WTC11 (cell line): ENCODE data around the gene F11R. TPM values are rescaled to one million over a fixed set of nuclear protein-coding genes. Genes with fewer than 3 reads are reported as not detected.
"Not testable (repeated sequence)": the region's sequence is repeated elsewhere in the genome, so short reads cannot be mapped to it uniquely, and the experiment has no call there.

Experiments used
- ATAC-seq: fragments of 200-7000 bp; cut with Tn5 transposase; 2 replicates; pipeline ENCODE4 v1.10.0; 2021; ENCODE audit warnings: mild to moderate bottlenecking, moderate library complexity
- CTCF ChIA-PET: fragments of 300-600 bp; sonication (Branson Sonifier 250); formaldehyde crosslinking; loops from one replicate; lab custom pipeline; 2021; ENCODE audit warnings: antibody characterized with exemption; lab: Charles Lee
- POLR2A ChIA-PET: fragments of 350-600 bp; sonication (Branson Sonifier 250); formaldehyde crosslinking; loops from one replicate; lab custom pipeline; 2021; ENCODE audit warnings: antibody characterized with exemption; lab: Charles Lee
- DNase-seq: peaks from one replicate; pipeline ENCODE4 v3.0.0; 2021; ENCODE audit warnings: low spot score
- H3K27ac Mint-ChIP-seq: 2 replicates; pipeline ENCODE4 v1.8.0; 2021; ENCODE audit warnings: mixed read lengths
- H3K27me3 Mint-ChIP-seq: 2 replicates; pipeline ENCODE4 v1.8.0; 2021; ENCODE audit warnings: low read depth, mild to moderate bottlenecking, moderate library complexity, mixed read lengths
- H3K36me3 Mint-ChIP-seq: 2 replicates; pipeline ENCODE4 v1.8.0; 2021; ENCODE audit warnings: mixed read lengths
- H3K4me1 Mint-ChIP-seq: 2 replicates; pipeline ENCODE4 v1.8.0; 2022; ENCODE audit warnings: mixed read lengths
- H3K4me3 Mint-ChIP-seq: 2 replicates; pipeline ENCODE4 v1.8.0; 2021; ENCODE audit warnings: mild to moderate bottlenecking, moderate library complexity, mixed read lengths
- H3K9me3 Mint-ChIP-seq: 2 replicates; pipeline ENCODE4 v1.8.0; 2021; ENCODE audit warnings: mixed read lengths
- CREM ChIP-seq: sonication (generic); formaldehyde crosslinking; IDR thresholded peaks from 2 replicates; pipeline ENCODE4 v1.8.1; 2022; ENCODE audit warnings: mild to moderate bottlenecking, missing genetic modification reagents, moderate library complexity
- ERG ChIP-seq: fragments of 250-450 bp; sonication (Bioruptor Pico); IDR thresholded peaks from 2 replicates; pipeline ENCODE4 v1.8.0; 2021; ENCODE audit warnings: mild to moderate bottlenecking
- ETV6 ChIP-seq: sonication (generic); formaldehyde crosslinking; IDR thresholded peaks from 2 replicates; pipeline ENCODE4 v1.8.1; 2022; ENCODE audit warnings: mild to moderate bottlenecking, missing genetic modification reagents
- GRHL2 ChIP-seq: fragments of 250-450 bp; sonication (Bioruptor Pico); IDR thresholded peaks from 2 replicates; pipeline ENCODE4 v1.8.0; 2022; ENCODE audit warnings: mild to moderate bottlenecking, moderate library complexity; ENCODE audit not compliant: insufficient replicate concordance, severe bottlenecking
- TCF7 ChIP-seq: sonication (generic); formaldehyde crosslinking; IDR thresholded peaks from 2 replicates; pipeline ENCODE4 v1.8.0; 2022; ENCODE audit warnings: mild to moderate bottlenecking, low read depth, missing genetic modification reagents, moderate library complexity
- TP53 ChIP-seq: sonication (generic); formaldehyde crosslinking; IDR thresholded peaks from 2 replicates; pipeline ENCODE4 v1.8.1; 2023; ENCODE audit warnings: mild to moderate bottlenecking, missing genetic modification reagents
- ZNF512 ChIP-seq: sonication (generic); formaldehyde crosslinking; IDR thresholded peaks from 2 replicates; pipeline ENCODE4 v1.8.1; 2022; ENCODE audit warnings: missing genetic modification reagents, borderline replicate concordance
- total RNA-seq: library from RNA; stranded (reverse); gene quantifications from 3 replicates; pipeline ENCODE4 v1.2.3, GENCODE V29; 2021

Gene F11R
- total RNA-seq, 1 experiment from 2014 or later, result 202 TPM

DNA sequence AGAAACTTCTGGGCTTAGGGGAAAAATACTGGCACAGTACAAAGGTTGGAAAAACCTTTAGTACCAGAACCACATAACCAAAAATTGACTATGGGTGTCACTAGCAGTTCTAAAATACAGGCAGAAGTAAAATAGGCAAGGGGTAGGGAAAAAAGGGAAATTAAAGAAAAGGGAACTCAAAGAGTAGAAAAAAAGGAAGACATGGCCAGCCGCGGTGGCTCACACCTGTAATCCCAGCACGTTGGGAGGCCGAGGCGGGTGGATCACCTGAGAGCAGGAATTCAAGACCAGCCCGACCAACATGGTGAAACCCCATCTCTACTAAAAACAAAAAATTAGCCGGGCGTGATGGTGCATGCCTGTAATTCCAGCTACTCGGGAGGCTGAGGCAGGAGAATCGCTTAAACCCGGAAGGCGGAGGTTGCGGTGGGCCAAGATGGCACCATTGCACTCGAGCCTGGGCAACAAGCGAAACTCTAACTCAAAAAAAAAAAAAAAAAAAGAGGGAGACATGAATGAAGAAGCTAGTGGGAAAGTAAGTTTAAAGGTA is 1.8 kb downstream of the F11R start:
- Mint-ChIP-seq H3K27ac (peak overlapping the region; percentile 100), H3K4me3 (peak overlapping the region; percentile 87)
- POLR2A ChIA-PET, result interaction anchor here (1.4 kb wide), 1 partner anchor 26 kb away, joined by 5 read pairs; the partner anchor contains the start of gene USF1

GRCh38 chr1:161018631-161018930 is 2.4 kb downstream of the F11R start:
- no peak for DNase-seq
- ATAC-seq, result no peak
- no peaks in the 10 kb centered on the region for H3K9me3 Mint-ChIP-seq
- no peaks in the 10 kb centered on the region for H3K27me3 Mint-ChIP-seq
- peaks cover 58% of the 10 kb centered on the region for H3K4me1 Mint-ChIP-seq
- CTCF ChIA-PET, result interaction anchor here (0.6 to 1.6 kb wide), 7 partner anchors 20 to 79 kb away, joined by 3 to 8 read pairs (median 6); partner anchors contain the start of genes ITLN2, KLHDC9, TSTD1 and USF1
- POLR2A ChIA-PET, result interaction anchor here (1.4 kb wide), 1 partner anchor 27 kb away, joined by 5 read pairs; the partner anchor contains the start of gene USF1
- peak overlapping the region; percentile 100 for H3K27ac Mint-ChIP-seq
- H3K4me3 Mint-ChIP-seq, result peak overlapping the region; percentile 87
- H3K36me3 Mint-ChIP-seq, result peaks cover 6% of the 10 kb centered on the region; the same call in 1 of the 2 replicates
- TF ChIP-seq GRHL2 (CRISPR knock-in tag), result no peak
- no peak for TF ChIP-seq TP53 (CRISPR knock-in tag)
- TF ChIP-seq ETV6 (CRISPR knock-in tag), result no peak

More for the DNA sequence above, 1.8 kb downstream of the F11R start:
- H3K9me3 Mint-ChIP-seq, H3K36me3 Mint-ChIP-seq, H3K27me3 Mint-ChIP-seq, ATAC-seq, DNase-seq: not testable (repeated sequence)
- CTCF ChIA-PET, result interaction anchor here (1.3 to 1.6 kb wide), 4 partner anchors 19 to 79 kb away, joined by 3 to 8 read pairs (median 6); partner anchors contain the start of genes KLHDC9 and TSTD1
- H3K4me1 Mint-ChIP-seq, result peaks cover 52% of the 10 kb centered on the region

- H3K4me1 Mint-ChIP-seq, result peaks cover 64% of the 10 kb centered on the region
- ChIA-PET POLR2A (interaction anchor here (1.4 kb wide), 1 partner anchor 27 kb away, joined by 5 read pairs; the partner anchor contains the start of gene USF1), CTCF (interaction anchor here (0.6 to 1.6 kb wide), 7 partner anchors 20 to 80 kb away, joined by 3 to 8 read pairs (median 6); partner anchors contain the start of genes ITLN2, KLHDC9, TSTD1 and USF1)
Observed at GRCh38 chr1:161017756-161018630, 3.0 kb downstream of the F11R start.

DNA sequence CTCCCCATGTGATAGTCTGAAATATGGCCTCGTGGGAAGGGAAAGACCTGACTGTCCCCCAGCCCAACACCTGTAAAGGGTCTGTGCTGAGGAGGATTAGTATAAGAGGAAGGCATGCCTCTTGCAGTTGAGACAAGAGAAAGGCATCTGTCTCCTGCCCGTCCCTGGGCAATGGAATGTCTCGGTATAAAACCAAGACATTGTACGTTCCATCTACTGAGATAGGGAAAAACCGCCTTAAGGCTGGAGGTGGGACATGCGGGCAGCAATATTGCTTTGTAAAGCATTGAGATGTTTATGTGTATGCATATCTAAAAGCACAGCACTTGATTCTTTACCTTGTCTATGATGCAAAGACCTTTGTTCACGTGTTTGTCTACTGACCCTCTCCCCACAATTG is 3.8 kb downstream of the F11R start:
- H3K27me3 Mint-ChIP-seq, POLR2A ChIA-PET, H3K9me3 Mint-ChIP-seq, H3K36me3 Mint-ChIP-seq, DNase-seq, ATAC-seq, CTCF ChIA-PET: not testable (repeated sequence)
- Mint-ChIP-seq H3K27ac (peak overlapping the region; percentile 100), H3K4me1 (peaks cover 66% of the 10 kb centered on the region), H3K4me3 (peak overlapping the region; percentile 87)

More at GRCh38 chr1:161017756-161018630, 3.0 kb downstream of the F11R start:
- Mint-ChIP-seq H3K36me3 (peaks cover 6% of the 10 kb centered on the region; the same call in 1 of the 2 replicates), H3K9me3 (no peaks in the 10 kb centered on the region), H3K4me3 (peak overlapping the region; percentile 87), H3K27ac (peak overlapping the region; percentile 100)
- DNase-seq, result no peak
- ATAC-seq, result no peak
- TF ChIP-seq CREM (CRISPR knock-in tag) (no peak), ERG (CRISPR knock-in tag) (no peak), TCF7 (CRISPR knock-in tag) (no peak), ETV6 (CRISPR knock-in tag) (no peak), ZNF512 (no peak)
- TF ChIP-seq, all 79 proteins: peak for 0
- no peaks in the 10 kb centered on the region for H3K27me3 Mint-ChIP-seq

- Mint-ChIP-seq H3K4me1 (peaks cover 66% of the 10 kb centered on the region), H3K27ac (peak overlapping the region; percentile 98), H3K4me3 (peak overlapping the region; percentile 35; the same call in 1 of the 2 replicates)
- H3K36me3 Mint-ChIP-seq, H3K9me3 Mint-ChIP-seq, POLR2A ChIA-PET, ATAC-seq, H3K27me3 Mint-ChIP-seq, DNase-seq, CTCF ChIA-PET: not testable (repeated sequence)
Observed at GRCh38 chr1:161016683-161017082, 4.3 kb downstream of the F11R start.
